Measurements from ENCODE around the gene LRRC4B. TPM values are rescaled to one million over a fixed set of nuclear protein-coding genes. Genes with fewer than 3 reads are reported as not detected.
A peak's percentile ranks its signal among the peaks of the same experiment; 100 is the strongest.

Gene LRRC4B
- total RNA-seq, 2 donors from 2014 or later: 0.58 TPM; not detected in 1

DNA sequence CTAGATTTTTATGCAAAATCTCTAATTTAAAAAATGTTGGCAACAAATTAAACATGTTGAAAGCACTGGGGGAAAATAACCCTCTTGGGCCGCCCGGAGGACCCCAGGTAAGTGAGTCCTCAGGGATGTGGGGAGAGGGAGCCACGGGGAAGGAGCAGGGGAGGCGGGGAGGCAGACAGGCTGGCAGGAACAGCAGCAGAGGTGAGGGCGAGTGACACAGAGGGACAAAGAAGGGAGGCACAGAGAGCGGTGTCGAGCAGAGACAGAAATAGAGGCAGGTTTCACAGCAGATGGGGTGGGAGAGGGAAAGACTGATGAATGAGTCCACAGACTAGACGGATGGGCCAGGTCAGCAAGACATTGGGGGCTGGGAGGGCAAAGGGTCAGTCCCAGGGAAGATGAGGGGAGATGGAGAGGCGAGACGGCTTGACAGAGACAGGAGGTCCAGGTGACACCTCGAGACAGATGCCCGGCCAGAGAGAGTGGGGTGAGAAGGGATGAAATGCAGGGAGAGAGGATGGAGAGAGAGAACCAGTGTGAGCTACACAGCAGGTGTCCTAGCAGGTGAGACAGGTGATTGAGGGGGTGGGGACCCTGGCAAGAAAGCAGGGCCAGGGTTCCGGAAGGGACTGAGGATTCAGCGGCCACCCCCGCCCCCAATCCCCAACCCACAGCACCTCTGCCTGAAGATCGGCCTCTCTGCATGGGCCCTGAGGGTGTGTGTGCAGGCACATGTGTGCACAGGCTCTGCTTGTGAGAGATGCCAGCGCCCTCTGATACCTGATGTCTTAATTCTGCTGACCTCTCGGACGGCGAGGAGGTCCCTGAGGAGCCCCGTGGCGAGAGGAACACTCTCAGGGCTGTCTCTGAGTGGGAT, 3.8 kb downstream of the LRRC4B start:
- Mint-ChIP-seq H3K27me3 (ENCODE audit: low read depth) (peaks cover 56% of the 10 kb centered on the region), H3K4me3 (no peak overlapping the region), H3K27ac (no peak overlapping the region), H3K4me1 (ENCODE audit: low read depth) (peaks cover 22% of the 10 kb centered on the region), H3K36me3 (ENCODE audit: insufficient read depth in 2 of 2) (peaks cover 0 to 4% of the 10 kb centered on the region in 2 donors), H3K9me3 (no peaks in the 10 kb centered on the region)
- ATAC-seq (replicated peaks in 1 of 2): peak in 1 of 2 donors; percentile 8
- DNase-seq: no peak

DNA sequence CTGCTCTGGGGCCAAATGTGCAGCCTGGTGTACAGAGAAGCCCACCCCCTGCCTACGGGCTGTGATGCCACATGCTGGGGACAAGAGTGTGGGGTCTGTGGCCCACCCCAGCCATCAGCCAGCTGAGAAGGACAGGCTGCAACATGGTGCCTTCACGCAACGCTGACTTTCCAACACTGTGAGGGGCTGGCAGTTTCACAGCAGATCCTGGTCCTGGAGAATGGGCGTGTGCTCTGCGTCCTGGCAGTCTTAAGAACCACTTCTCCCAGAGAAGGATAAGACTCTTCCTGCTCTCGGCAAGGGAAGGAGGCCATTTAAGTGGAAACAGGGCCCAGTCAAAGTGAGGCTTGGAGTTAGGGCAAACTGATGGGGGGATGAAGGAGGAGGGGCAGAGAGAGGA, 4.6 kb downstream of the LRRC4B start:
- H3K4me1 Mint-ChIP-seq (ENCODE audit: low read depth): peaks cover 22% of the 10 kb centered on the region
- H3K36me3 Mint-ChIP-seq (ENCODE audit: insufficient read depth in 2 of 2): peaks cover 0 to 4% of the 10 kb centered on the region in 2 donors
- peaks cover 54% of the 10 kb centered on the region for H3K27me3 Mint-ChIP-seq (ENCODE audit: low read depth)
- H3K4me3 Mint-ChIP-seq: no peak overlapping the region
- H3K27ac Mint-ChIP-seq: no peak overlapping the region
- DNase-seq (no peak), ATAC-seq (replicated peaks in 1 of 2) (no peak)
- no peaks in the 10 kb centered on the region for H3K9me3 Mint-ChIP-seq

GRCh38 chr19:50562996-50563395, 5.2 kb downstream of the LRRC4B start:
- no peak for DNase-seq
- no peak for ATAC-seq (replicated peaks in 1 of 2)
- Mint-ChIP-seq H3K4me1 (ENCODE audit: low read depth) (peaks cover 22% of the 10 kb centered on the region), H3K9me3 (no peaks in the 10 kb centered on the region), H3K4me3 (no peak overlapping the region), H3K36me3 (ENCODE audit: insufficient read depth in 2 of 2) (peaks cover 0 to 4% of the 10 kb centered on the region in 2 donors), H3K27me3 (ENCODE audit: low read depth) (peaks cover 58% of the 10 kb centered on the region), H3K27ac (no peak overlapping the region)

DNA sequence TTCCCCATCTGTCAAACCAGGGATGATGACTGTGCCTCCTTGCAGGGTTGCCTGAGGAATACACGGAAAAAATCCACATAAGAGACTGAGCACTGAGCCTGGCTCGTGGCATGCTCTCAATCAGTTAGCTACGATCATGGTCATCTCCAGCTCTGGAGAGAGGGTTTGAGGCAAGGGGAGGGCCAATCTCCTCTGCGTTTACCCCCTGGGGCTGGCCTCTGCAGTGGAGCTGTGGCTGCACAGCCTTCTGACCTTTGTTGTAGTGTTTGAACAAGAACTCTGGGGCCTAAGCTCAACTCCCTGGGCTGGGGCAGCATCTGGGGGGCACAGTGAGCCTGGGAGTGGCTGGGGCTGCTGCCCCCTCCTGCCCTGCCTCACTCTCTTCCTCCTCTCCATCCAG, 5.9 kb downstream of the LRRC4B start:
- Mint-ChIP-seq H3K9me3 (no peaks in the 10 kb centered on the region), H3K4me1 (ENCODE audit: low read depth) (peaks cover 22% of the 10 kb centered on the region), H3K4me3 (no peak overlapping the region), H3K27me3 (ENCODE audit: low read depth) (peaks cover 58% of the 10 kb centered on the region), H3K27ac (no peak overlapping the region), H3K36me3 (ENCODE audit: insufficient read depth in 2 of 2) (peaks cover 0 to 4% of the 10 kb centered on the region in 2 donors)
- ATAC-seq (replicated peaks in 1 of 2): no peak
- DNase-seq: no peak

DNA sequence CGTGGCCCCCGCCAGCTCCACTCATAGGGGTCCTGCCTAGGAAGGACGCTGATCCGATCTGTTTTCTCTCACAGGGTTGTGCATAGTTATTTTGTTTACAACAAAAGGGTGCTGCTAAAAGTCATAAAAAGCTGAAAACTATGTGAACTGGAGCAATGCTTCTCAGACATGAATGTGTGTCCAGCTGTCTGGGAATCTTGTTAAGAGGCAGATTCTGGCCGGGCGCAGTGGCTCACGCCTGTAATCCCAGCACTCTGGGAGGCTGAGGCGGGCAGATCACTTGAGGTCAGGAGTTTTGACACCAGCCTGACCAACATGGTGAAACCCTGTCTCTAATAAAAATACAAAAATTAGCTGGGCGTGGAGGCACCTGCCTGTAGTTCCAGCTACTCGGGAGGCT, 8.6 kb downstream of the LRRC4B start:
- ATAC-seq (replicated peaks in 1 of 2) (no peak), DNase-seq (no peak)
- peaks cover 5% of the 10 kb centered on the region for H3K4me1 Mint-ChIP-seq (ENCODE audit: low read depth)
- no peaks in the 10 kb centered on the region for H3K36me3 Mint-ChIP-seq (ENCODE audit: insufficient read depth in 2 of 2)
- H3K9me3 Mint-ChIP-seq: no peaks in the 10 kb centered on the region
- H3K27me3 Mint-ChIP-seq (ENCODE audit: low read depth): peaks cover 56% of the 10 kb centered on the region
- no peak overlapping the region for H3K27ac Mint-ChIP-seq
- no peak overlapping the region for H3K4me3 Mint-ChIP-seq

DNA sequence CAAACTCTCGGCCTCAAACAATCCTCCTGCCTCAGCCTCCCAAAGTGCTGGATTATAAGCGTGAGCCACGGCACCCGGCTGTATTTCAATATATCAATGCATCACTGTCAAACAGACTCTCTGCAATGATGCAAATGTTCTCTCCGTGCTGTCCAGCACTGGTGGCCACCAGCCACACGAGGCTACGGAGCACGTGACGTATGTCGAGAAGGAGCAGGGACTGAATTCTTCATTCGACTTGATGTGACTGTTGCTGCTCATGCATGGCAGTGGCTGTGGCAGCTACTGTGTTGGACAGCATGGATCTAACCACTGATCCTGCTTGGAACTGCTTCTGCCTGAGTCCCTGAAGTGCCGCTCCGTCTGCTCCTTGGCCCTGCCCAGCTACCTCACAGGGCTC, 9.8 kb downstream of the LRRC4B start:
- no peaks in the 10 kb centered on the region for H3K36me3 Mint-ChIP-seq (ENCODE audit: insufficient read depth in 2 of 2)
- H3K4me1 Mint-ChIP-seq (ENCODE audit: low read depth): peaks cover 5% of the 10 kb centered on the region
- no peak overlapping the region for H3K4me3 Mint-ChIP-seq
- ATAC-seq (replicated peaks in 1 of 2) (no peak), DNase-seq (no peak)
- H3K27me3 Mint-ChIP-seq (ENCODE audit: low read depth): peaks cover 55% of the 10 kb centered on the region
- H3K27ac Mint-ChIP-seq: no peak overlapping the region
- H3K9me3 Mint-ChIP-seq: no peaks in the 10 kb centered on the region

- DNase-seq: no peak
- no peaks in the 10 kb centered on the region for H3K36me3 Mint-ChIP-seq (ENCODE audit: insufficient read depth in 2 of 2)
- ATAC-seq (replicated peaks in 1 of 2): no peak
- no peak overlapping the region for H3K27ac Mint-ChIP-seq
- peaks cover 55% of the 10 kb centered on the region for H3K27me3 Mint-ChIP-seq (ENCODE audit: low read depth)
- no peak overlapping the region for H3K4me3 Mint-ChIP-seq
- H3K4me1 Mint-ChIP-seq (ENCODE audit: low read depth): peaks cover 5% of the 10 kb centered on the region
- no peaks in the 10 kb centered on the region for H3K9me3 Mint-ChIP-seq
Measured at GRCh38 chr19:50558039-50558438, 10.2 kb downstream of the LRRC4B start.

- Mint-ChIP-seq H3K4me1 (ENCODE audit: low read depth) (peaks cover 5% of the 10 kb centered on the region), H3K36me3 (ENCODE audit: insufficient read depth in 2 of 2) (no peaks in the 10 kb centered on the region), H3K27ac (no peak overlapping the region), H3K4me3 (peak overlapping the region in 1 of 2 donors; percentile 90), H3K27me3 (ENCODE audit: low read depth) (peaks cover 61% of the 10 kb centered on the region), H3K9me3 (no peaks in the 10 kb centered on the region)
- ATAC-seq (replicated peaks in 1 of 2) (no peak), DNase-seq (no peak)
Measured at GRCh38 chr19:50557009-50557613, 11.1 kb downstream of the LRRC4B start.

DNA sequence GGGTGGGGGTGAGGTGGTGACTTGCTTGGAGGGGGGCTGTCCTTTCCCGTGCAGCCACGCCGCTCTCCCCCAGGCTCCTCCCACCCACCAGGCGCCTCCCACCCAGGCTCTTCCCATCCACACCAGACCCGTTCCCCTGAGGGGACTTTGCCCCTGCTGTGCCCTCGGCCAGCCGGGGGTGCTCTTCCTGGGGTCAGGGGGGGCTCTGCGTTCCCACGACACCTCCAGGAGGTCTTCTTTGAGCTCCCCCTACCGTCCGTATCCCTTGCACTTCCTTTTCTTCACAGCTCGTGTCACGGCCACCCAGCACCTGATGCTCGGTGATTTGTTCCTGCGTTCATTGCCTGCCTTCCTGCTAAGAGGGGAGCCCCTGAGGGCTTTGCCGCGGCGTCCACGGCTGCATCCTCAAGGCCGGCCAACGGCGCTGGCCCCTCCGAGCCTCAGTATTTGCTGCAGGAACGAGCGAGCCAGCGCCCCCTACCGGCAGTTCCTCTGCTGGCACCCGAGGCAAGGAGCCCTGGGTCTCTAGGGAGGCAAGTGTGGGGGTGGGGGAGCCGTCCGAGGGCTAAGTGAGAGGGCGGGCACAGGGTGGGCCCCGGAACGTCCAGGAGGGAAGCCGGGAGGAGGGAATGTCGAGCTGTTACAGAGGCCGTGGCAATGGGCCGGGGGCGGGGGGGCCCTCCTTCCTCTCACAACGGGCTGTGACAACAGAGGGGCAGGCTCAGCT, 11.8 kb downstream of the LRRC4B start:
- peak; percentile 89 for ATAC-seq (replicated peaks in 1 of 2)
- peak; percentile 88 to 89 for DNase-seq
- Mint-ChIP-seq H3K9me3 (no peaks in the 10 kb centered on the region), H3K27ac (no peak overlapping the region), H3K27me3 (ENCODE audit: low read depth) (peaks cover 68% of the 10 kb centered on the region), H3K4me1 (ENCODE audit: low read depth) (peaks cover 9% of the 10 kb centered on the region), H3K36me3 (ENCODE audit: insufficient read depth in 2 of 2) (no peaks in the 10 kb centered on the region), H3K4me3 (peak overlapping the region; percentile 90 to 95)

DNA sequence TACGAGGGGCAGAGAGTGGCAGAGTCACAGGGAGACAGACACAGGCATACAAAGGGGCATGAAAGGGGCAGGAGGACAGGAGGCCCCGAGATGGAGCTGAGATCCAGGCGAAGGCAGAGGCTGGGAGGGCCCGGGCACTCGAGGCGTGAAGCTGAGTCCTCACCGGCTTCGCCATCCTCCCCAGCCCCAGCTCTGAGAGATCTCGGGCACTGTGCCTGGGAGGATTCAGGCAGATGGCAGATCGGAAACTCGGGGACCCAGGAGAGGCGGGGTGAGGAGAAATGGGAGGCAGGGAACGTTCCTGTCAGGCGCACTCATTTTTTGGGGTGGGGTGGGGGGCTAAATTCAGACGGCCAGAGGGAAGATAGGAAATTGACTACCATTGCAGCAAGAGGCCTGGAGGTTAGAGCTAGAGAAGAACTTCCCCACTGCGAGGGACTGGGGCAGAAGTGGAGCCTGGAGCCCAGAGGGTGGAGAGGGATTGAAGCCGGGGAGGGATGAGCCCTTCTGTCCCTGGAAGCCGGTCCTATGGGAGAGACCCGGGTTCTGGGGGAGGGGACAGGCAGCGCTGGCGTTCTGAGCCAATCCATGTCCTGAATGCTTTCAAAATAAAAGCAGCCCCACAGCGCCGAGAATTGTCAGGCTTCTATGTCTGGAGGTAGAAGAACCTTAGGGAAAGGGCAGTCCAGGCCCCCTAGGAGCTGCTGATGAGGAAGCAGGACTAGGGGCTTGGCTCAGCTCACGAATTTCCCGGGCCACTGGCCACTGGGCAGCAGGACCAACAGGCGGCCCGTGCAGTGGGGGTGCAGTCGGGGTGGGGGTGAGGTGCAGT, 12.6 kb downstream of the LRRC4B start:
- ATAC-seq (replicated peaks in 1 of 2): no peak
- peaks cover 10% of the 10 kb centered on the region for H3K4me1 Mint-ChIP-seq (ENCODE audit: low read depth)

DNA sequence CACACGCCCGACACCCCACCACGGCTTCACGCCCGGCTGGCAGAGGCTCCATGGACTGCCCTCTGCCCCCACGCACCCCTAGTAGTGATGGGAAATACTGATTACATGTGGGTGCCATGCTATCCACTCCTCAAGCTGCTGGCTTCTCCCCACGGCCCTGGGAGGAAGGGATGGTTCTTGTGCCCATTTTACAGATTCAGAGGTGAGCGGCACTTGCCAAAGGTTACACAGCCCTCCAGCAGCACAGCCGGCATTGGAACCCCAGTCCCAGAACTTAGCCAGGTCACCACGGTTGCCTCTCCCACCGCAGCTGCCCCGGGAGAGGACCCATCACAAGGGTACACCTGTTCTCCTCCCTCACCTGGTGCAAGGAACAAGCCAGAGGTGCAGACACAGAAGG, 13.2 kb downstream of the LRRC4B start:
- no peaks in the 10 kb centered on the region for H3K36me3 Mint-ChIP-seq (ENCODE audit: insufficient read depth in 2 of 2)
- peak overlapping the region; percentile 14 to 36 for H3K4me3 Mint-ChIP-seq
- peaks cover 78% of the 10 kb centered on the region for H3K27me3 Mint-ChIP-seq (ENCODE audit: low read depth)
- H3K4me1 Mint-ChIP-seq (ENCODE audit: low read depth): peaks cover 10% of the 10 kb centered on the region
- no peak overlapping the region for H3K27ac Mint-ChIP-seq
- no peaks in the 10 kb centered on the region for H3K9me3 Mint-ChIP-seq
- ATAC-seq (replicated peaks in 1 of 2) (no peak), DNase-seq (no peak)

More for the DNA sequence above, 12.6 kb downstream of the LRRC4B start:
- no peaks in the 10 kb centered on the region for H3K9me3 Mint-ChIP-seq
- H3K27ac Mint-ChIP-seq: no peak overlapping the region
- no peaks in the 10 kb centered on the region for H3K36me3 Mint-ChIP-seq (ENCODE audit: insufficient read depth in 2 of 2)
- H3K4me3 Mint-ChIP-seq: peak overlapping the region; percentile 90 to 95
- DNase-seq: no peak
- peaks cover 72% of the 10 kb centered on the region for H3K27me3 Mint-ChIP-seq (ENCODE audit: low read depth)

DNA sequence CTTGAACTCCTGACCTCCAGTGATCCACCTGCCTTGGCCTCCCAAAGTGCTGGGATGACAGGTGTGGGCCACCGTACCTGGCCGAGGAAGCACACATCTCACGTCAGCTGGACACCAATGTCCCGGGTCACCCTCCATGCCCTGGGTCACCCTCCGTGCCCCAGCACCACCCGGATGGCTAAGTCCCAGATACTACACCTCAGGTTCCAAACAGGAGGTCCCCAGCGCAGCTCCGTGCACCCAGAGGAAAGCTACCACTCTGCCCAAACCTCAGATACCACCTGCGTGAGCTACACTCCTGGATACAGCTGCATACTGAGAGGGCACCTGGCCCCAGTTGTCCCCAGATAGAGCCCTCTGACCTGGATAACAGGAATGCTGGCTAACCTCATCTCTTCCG, 14.0 kb downstream of the LRRC4B start:
- Mint-ChIP-seq H3K9me3 (no peaks in the 10 kb centered on the region), H3K27me3 (ENCODE audit: low read depth) (peaks cover 81% of the 10 kb centered on the region), H3K4me3 (no peak overlapping the region)

More for the DNA sequence above, 14.0 kb downstream of the LRRC4B start:
- H3K27ac Mint-ChIP-seq: no peak overlapping the region
- ATAC-seq (replicated peaks in 1 of 2) (no peak), DNase-seq (no peak)
- peaks cover 10% of the 10 kb centered on the region for H3K4me1 Mint-ChIP-seq (ENCODE audit: low read depth)
- H3K36me3 Mint-ChIP-seq (ENCODE audit: insufficient read depth in 2 of 2): no peaks in the 10 kb centered on the region

All from activated T-cell treated with anti-CD3 and anti-CD28 coated beads, Interleukin-2, amount 50 U/mL, for 72 hours (primary cell).